Transverse colon (tissue), 4 donors: Measurements from ENCODE around the gene ACTL6B. TPM values are rescaled to one million over a fixed set of nuclear protein-coding genes. Genes with fewer than 3 reads are reported as not detected.

Source experiments
- DNase-seq: peaks from one replicate; pipeline ENCODE4 v3.0.0-alpha.2; 2019
- H3K27ac ChIP-seq, 4 donors: fragments of 200-600 bp; sonication (generic); 2 replicates each; pipeline ENCODE4 v1.5.1; 2016 to 2018; ENCODE audit warnings: inconsistent platforms in 4 of 4
- H3K27me3 ChIP-seq: fragments of 200-600 bp; sonication (generic); 2 replicates; pipeline ENCODE4 v1.5.1; 2017; ENCODE audit warnings: inconsistent platforms
- H3K36me3 ChIP-seq, 4 donors: fragments of 200-600 bp; sonication (generic); 2 replicates each; pipeline ENCODE4 v1.5.1; 2017 to 2019; ENCODE audit warnings: inconsistent platforms in 4 of 4
- H3K4me1 ChIP-seq, 4 donors: fragments of 200-600 bp; sonication (generic); 2 replicates each; pipeline ENCODE4 v1.5.1; 2017 to 2020; ENCODE audit warnings: inconsistent platforms in 4 of 4
- H3K4me3 ChIP-seq, 4 donors: fragments of 200-600 bp; sonication (generic); 1 replicate in 1 of 4; 2 replicates in 3 of 4; pipeline versions ENCODE4 v1.5.1 to v1.6.1; 2017 to 2019; ENCODE audit warnings: inconsistent platforms in 4 of 4
- H3K9me3 ChIP-seq, 2 donors: fragments of 200-600 bp; sonication (generic); 2 replicates each; pipeline ENCODE4 v1.5.1; 2017 to 2019; ENCODE audit warnings: inconsistent platforms in 2 of 2
- EP300 ChIP-seq: sonication (generic); formaldehyde crosslinking; IDR thresholded peaks from one replicate; pipeline ENCODE4 v1.6.1; 2017; ENCODE audit warnings: antibody characterized with exemption, low read depth
- POLR2A ChIP-seq: fragments of 450-650 bp; IDR thresholded peaks from one replicate; pipeline ENCODE4 v1.6.1; 2016; ENCODE audit warnings: antibody characterized with exemption, mild to moderate bottlenecking, moderate library complexity
- POLR2AphosphoS5 ChIP-seq, 3 donors: sonication (generic); formaldehyde crosslinking; IDR thresholded peaks; one replicate each; pipeline ENCODE4 v1.6.1; 2016; ENCODE audit warnings: antibody characterized with exemption in 3 of 3
- WGBS, 2 donors: methylation state at CpG; one replicate each; pipeline ENCODE4 v1.1.5; 2018; ENCODE audit warnings: low coverage in 1 of 2; 5-methylcytosine and 5-hydroxymethylcytosine counted together
- in situ Hi-C, 4 donors: fragments of 200-750 bp; cut with MboI; loops; one replicate each; pipeline versions ENCODE4 v1.15.0 to v1.15.1; 2017; ENCODE audit warnings: low sequenced_read_pairs in 3 of 4, low pct_ligation_motif_present in 1 of 4, low pct_unique_long_range_greater_than_20kb in 1 of 4
- intact Hi-C: fragments of 100-400 bp; cut with DNase I; formaldehyde crosslinking; loops from one replicate; pipeline ENCODE4 v1.15.1; 2023; ENCODE audit warnings: low total_unique reads
- total RNA-seq, 4 donors: library from RNA; depleted of rRNA; stranded (reverse); fragments of >200 nt; gene quantifications; one replicate each; pipeline ENCODE4 v1.1.0, GENCODE V29; 2016
- TF ChIP-seq, protein P1 (sequence below), 5 experiments: fragments of 200-600 bp in 3 of 5; fragments of 450-650 bp in 2 of 5; sonication (generic) in 3 of 5; IDR thresholded peaks; 1 replicate in 2 of 5; 2 replicates in 3 of 5; pipeline ENCODE4 v1.5.1; 2016 to 2017; ENCODE audit warnings: antibody characterized with exemption in 5 of 5, inconsistent platforms in 3 of 5, mild to moderate bottlenecking in 2 of 5, moderate library complexity in 1 of 5

Gene ACTL6B
- total RNA-seq, 4 donors from 2014 or later, result not detected

GRCh38 chr7:100694098-100694745, 38.0 kb upstream of the ACTL6B start, which contains the start of gene GIGYF1:
GIGYF1 (minus strand) TSS chr7:100694250; CDS start chr7:100688238, 6,012 bp downstream.
- 0% methylated on average over 2 to 33 of the region's 102 CpGs for WGBS, 2 donors
- TF ChIP-seq POLR2AphosphoS5 (IDR thresholded peaks at IDR 0.05) (peak in 1 of 3 donors; percentile 19), POLR2A (no peak)
- Histone ChIP-seq H3K4me1 (peaks cover 21 to 47% (median 33%) of the 10 kb centered on the region in 4 donors), H3K36me3 (no peaks in the 10 kb centered on the region), H3K4me3 (peak within 1 kb of the TSS; percentile 77 to 100 (median 98)), H3K27ac (peak within 1 kb of the TSS; percentile 83 to 91 (median 89)), H3K9me3 (no peaks in the 10 kb centered on the region), H3K27me3 (peaks cover 22% of the 10 kb centered on the region)
- in situ Hi-C loops (loop anchor here in 3 of 4 donors (10.0 to 25.0 kb wide), 3 partner anchors 107 to 232 kb away; partner anchors contain the start of genes SPACDR (in 3 of the 3), FBXO24 (in 1 of the 3) and LRCH4 (in 1 of the 3)), intact Hi-C loops (loop anchor here (5.0 kb wide), 1 partner anchor 127 kb away; no protein-coding TSS in a partner anchor)
- peak; percentile 77 for DNase-seq

DNA sequence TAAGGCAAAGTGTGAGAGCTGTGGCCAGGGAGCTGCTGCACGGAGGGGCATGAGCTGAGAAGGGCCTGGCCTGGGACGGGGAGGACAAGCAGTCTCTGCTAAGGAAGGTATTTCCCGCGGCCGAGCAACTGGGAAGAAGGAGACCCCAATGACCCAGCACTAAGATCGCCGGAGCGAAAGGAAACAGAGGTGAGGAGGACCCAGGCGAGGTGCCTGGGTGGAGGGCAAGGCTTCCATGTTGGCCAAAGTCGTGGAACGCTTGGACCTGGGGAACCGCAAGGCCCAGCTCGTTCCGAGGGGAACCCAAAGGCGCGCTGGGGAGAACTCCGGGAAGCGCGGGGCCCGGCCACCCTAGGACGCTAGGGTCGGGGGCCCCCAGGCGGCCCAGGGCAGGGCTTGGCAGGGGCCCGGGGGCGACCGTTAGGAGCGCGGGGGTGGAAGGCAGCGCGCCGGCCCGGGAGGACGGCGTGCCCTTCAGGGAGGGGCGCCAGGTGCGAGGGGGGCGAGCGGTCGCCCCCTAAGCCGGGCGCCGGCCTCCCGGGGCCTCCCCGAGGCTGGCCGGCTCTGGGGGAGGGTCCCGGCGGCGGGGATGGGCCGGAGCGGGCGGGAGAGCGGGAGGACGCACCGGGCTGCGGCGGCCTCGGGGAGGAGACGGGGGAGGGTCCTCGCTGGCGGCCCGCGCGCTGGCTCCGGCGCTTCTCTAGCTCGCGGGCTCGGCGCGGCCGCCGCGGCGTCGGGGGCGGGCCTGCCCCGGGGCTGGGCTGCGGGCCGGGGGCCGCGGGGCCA, 37.3 kb upstream of the ACTL6B start:
- Histone ChIP-seq H3K9me3 (no peaks in the 10 kb centered on the region), H3K27ac (peak overlapping the region; percentile 83 to 91 (median 89)), H3K36me3 (no peaks in the 10 kb centered on the region), H3K4me3 (peak overlapping the region; percentile 77 to 100 (median 98)), H3K27me3 (peaks cover 16% of the 10 kb centered on the region), H3K4me1 (peaks cover 21 to 47% (median 33%) of the 10 kb centered on the region in 4 donors)
- 0% methylated on average over 2 to 46 of the region's 81 CpGs for WGBS, 2 donors
- intact Hi-C loops, result loop anchor here (5.0 kb wide), 1 partner anchor 126 kb away; no protein-coding TSS in a partner anchor
- TF ChIP-seq POLR2AphosphoS5 (IDR thresholded peaks at IDR 0.05), result no peak
- no peak for TF ChIP-seq EP300
- no peak for TF ChIP-seq POLR2A
- TF ChIP-seq, protein P1, sequence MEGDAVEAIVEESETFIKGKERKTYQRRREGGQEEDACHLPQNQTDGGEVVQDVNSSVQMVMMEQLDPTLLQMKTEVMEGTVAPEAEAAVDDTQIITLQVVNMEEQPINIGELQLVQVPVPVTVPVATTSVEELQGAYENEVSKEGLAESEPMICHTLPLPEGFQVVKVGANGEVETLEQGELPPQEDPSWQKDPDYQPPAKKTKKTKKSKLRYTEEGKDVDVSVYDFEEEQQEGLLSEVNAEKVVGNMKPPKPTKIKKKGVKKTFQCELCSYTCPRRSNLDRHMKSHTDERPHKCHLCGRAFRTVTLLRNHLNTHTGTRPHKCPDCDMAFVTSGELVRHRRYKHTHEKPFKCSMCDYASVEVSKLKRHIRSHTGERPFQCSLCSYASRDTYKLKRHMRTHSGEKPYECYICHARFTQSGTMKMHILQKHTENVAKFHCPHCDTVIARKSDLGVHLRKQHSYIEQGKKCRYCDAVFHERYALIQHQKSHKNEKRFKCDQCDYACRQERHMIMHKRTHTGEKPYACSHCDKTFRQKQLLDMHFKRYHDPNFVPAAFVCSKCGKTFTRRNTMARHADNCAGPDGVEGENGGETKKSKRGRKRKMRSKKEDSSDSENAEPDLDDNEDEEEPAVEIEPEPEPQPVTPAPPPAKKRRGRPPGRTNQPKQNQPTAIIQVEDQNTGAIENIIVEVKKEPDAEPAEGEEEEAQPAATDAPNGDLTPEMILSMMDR (IDR thresholded peaks at IDR 0.05), result no peak
- in situ Hi-C loops, result loop anchor here in 3 of 4 donors (10.0 to 25.0 kb wide), 3 partner anchors 106 to 231 kb away; partner anchors contain the start of genes SPACDR (in 3 of the 3), FBXO24 (in 1 of the 3) and LRCH4 (in 1 of the 3)
- DNase-seq, result no peak

GRCh38 chr7:100692578-100692961, 36.3 kb upstream of the ACTL6B start:
- intact Hi-C loops (loop anchor here (5.0 kb wide), 1 partner anchor 125 kb away; no protein-coding TSS in a partner anchor), in situ Hi-C loops (loop anchor here in 3 of 4 donors (10.0 to 25.0 kb wide), 3 partner anchors 105 to 230 kb away; partner anchors contain the start of genes SPACDR (in 3 of the 3), FBXO24 (in 1 of the 3) and LRCH4 (in 1 of the 3))
- H3K4me1 ChIP-seq, result peaks cover 21 to 47% (median 33%) of the 10 kb centered on the region in 4 donors
- peaks cover 16% of the 10 kb centered on the region for H3K27me3 ChIP-seq
- no peak for DNase-seq
- peak overlapping the region; percentile 83 to 91 (median 89) for H3K27ac ChIP-seq
- peaks cover 0 to 6% (median 3%) of the 10 kb centered on the region in 4 donors for H3K36me3 ChIP-seq
- H3K4me3 ChIP-seq, result peak overlapping the region in 3 of 4 donors; percentile 77 to 100 (median 100)
- WGBS, 2 donors, result 59% methylated on average over 5 to 6 of the region's 6 CpGs
- H3K9me3 ChIP-seq, result no peaks in the 10 kb centered on the region
- TF ChIP-seq POLR2AphosphoS5 (IDR thresholded peaks at IDR 0.05), result no peak
- no peak for TF ChIP-seq EP300
- TF ChIP-seq, protein P1 (IDR thresholded peaks at IDR 0.05), result no peak
- TF ChIP-seq POLR2A, result no peak

DNA sequence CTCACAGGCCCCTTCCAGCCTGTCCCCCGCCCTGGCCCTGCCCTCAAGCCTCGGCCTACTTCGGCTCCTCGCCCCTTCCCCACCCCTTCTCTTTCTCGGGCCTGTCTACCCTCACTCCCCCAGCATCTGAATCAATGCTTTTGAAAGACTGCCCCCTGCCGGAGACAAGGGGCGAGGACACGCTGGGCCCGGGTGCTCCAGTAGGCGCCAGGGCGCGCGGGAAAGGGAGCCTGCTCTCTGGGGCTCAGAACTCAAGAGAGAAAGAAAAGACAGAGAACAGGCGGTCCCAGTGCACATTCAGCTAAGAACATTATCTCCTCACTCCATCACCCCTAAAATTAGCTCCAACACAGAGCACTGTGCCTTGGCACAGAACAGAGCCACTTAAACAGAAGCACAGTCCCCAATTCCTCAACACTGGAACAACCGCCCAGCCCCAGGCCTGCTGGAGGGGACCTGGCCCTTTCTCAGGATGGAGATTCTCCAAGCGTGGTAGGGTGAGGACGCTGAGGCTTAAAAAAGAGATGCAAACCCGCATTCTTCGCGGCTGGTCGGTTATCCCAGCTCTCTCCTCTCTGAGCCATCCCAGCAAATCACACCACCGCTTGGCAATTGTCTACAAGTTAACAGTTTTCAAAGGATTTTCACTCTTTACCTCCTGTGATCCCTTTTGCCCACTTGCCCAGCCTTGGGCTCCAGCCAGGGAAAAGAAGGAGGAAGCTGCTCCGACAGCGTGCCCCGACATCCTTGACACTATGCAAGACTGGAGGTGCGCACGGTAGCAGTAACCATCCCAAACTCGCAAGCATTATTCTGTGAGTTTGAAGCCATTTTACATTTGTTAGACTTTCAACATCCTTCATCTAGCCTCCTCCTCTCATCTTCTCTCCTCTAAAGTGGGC, 35.7 kb upstream of the ACTL6B start:
- peaks cover 21 to 47% (median 33%) of the 10 kb centered on the region in 4 donors for H3K4me1 ChIP-seq
- TF ChIP-seq, protein P1 (IDR thresholded peaks at IDR 0.05), result peak; percentile 86 to 95 (median 93)
- TF ChIP-seq EP300 (no peak), POLR2A (no peak), POLR2AphosphoS5 (IDR thresholded peaks at IDR 0.05) (no peak)
- 33 to 73% methylated on average over 6 to 28 of the region's 28 CpGs for WGBS, 2 donors
- intact Hi-C loops (loop anchor here (5.0 kb wide), 1 partner anchor 125 kb away; no protein-coding TSS in a partner anchor), in situ Hi-C loops (loop anchor here in 3 of 4 donors (10.0 to 25.0 kb wide), 3 partner anchors 105 to 230 kb away; partner anchors contain the start of genes SPACDR (in 3 of the 3), FBXO24 (in 1 of the 3) and LRCH4 (in 1 of the 3))
- no peaks in the 10 kb centered on the region for H3K9me3 ChIP-seq
- H3K27me3 ChIP-seq, result peaks cover 14% of the 10 kb centered on the region
- peak; percentile 82 for DNase-seq
- peak overlapping the region; percentile 37 to 91 (median 89) for H3K27ac ChIP-seq
- peaks cover 0 to 12% (median 6%) of the 10 kb centered on the region in 4 donors for H3K36me3 ChIP-seq
- H3K4me3 ChIP-seq, result peak overlapping the region in 1 of 4 donors; percentile 100
